NCI-H226 (cell line): Measurements from ENCODE around the gene SPP1.
"Not testable (repeated sequence)": the region's sequence is repeated elsewhere in the genome, so short reads cannot be mapped to it uniquely, and the experiment has no call there.

ENCODE experiments used
- DNase-seq: peaks from one replicate; pipeline ENCODE4 v3.0.0-alpha.2; 2015

Gene SPP1

GRCh38 chr4:87975466-87975865 lies at the start of gene SPP1:
TSS of gene SPP1 (plus strand) at chr4:87975714. CDS start at chr4:87976896, 1,182 bp downstream.
- DNase-seq, result no peak

- DNase-seq, result no peak
Observed at GRCh38 chr4:87926554-87927098, 48.9 kb upstream of the SPP1 start.

GRCh38 chr4:87930629-87931028 lies 44.9 kb upstream of the SPP1 start:
- no peak for DNase-seq

GRCh38 chr4:87931932-87932331 lies 43.6 kb upstream of the SPP1 start:
- DNase-seq, result no peak

GRCh38 chr4:87932718-87933141 lies 42.8 kb upstream of the SPP1 start:
- peak; percentile 42 for DNase-seq

GRCh38 chr4:87933337-87933736 lies 42.2 kb upstream of the SPP1 start:
- no peak for DNase-seq

GRCh38 chr4:87934157-87934704 lies 41.3 kb upstream of the SPP1 start:
- no peak for DNase-seq

GRCh38 chr4:87934973-87935372 lies 40.5 kb upstream of the SPP1 start:
- no peak for DNase-seq

GRCh38 chr4:87935954-87936353 lies 39.6 kb upstream of the SPP1 start:
- DNase-seq, result not testable (repeated sequence)

- no peak for DNase-seq
Observed at GRCh38 chr4:87937523-87937922, 38.0 kb upstream of the SPP1 start.

GRCh38 chr4:87938746-87939145 lies 36.8 kb upstream of the SPP1 start:
- no peak for DNase-seq

- no peak for DNase-seq
Observed at GRCh38 chr4:87939978-87940690, 35.4 kb upstream of the SPP1 start.

- not testable (repeated sequence) for DNase-seq
Observed at GRCh38 chr4:87940809-87941208, 34.7 kb upstream of the SPP1 start.

- DNase-seq, result no peak
Observed at GRCh38 chr4:87941537-87942392, 33.7 kb upstream of the SPP1 start.

- DNase-seq, result no peak
Observed at GRCh38 chr4:87943660-87944149, 31.8 kb upstream of the SPP1 start.

GRCh38 chr4:87944967-87945366 lies 30.5 kb upstream of the SPP1 start:
- no peak for DNase-seq

GRCh38 chr4:87946766-87947165 lies 28.7 kb upstream of the SPP1 start:
- no peak for DNase-seq

GRCh38 chr4:87947381-87948160 lies 27.9 kb upstream of the SPP1 start:
- DNase-seq, result no peak

GRCh38 chr4:87949961-87950360 lies 25.6 kb upstream of the SPP1 start:
- peak; percentile 80 for DNase-seq

GRCh38 chr4:87950493-87950892 lies 25.0 kb upstream of the SPP1 start:
- peak; percentile 12 for DNase-seq

- no peak for DNase-seq
Observed at GRCh38 chr4:87950936-87951511, 24.5 kb upstream of the SPP1 start.

- DNase-seq, result no peak
Observed at GRCh38 chr4:87953826-87954225, 21.7 kb upstream of the SPP1 start.
